Suprapubic skin (tissue), 4 donors: ENCODE measurements around the gene DPH5. TPM values are rescaled to one million over a fixed set of nuclear protein-coding genes. Genes with fewer than 3 reads are reported as not detected.

ENCODE experiments used
- DNase-seq, 2 donors: peaks; one replicate each; pipeline ENCODE4 v3.0.0-alpha.2; 2019; ENCODE audit warnings: low spot score in 2 of 2
- H3K27ac ChIP-seq: fragments of 200-600 bp; sonication (generic); one replicate; pipeline ENCODE4 v1.5.1; 2019
- H3K27me3 ChIP-seq: fragments of 200-600 bp; sonication (generic); one replicate; pipeline ENCODE4 v1.5.1; 2019
- H3K36me3 ChIP-seq: fragments of 200-600 bp; sonication (generic); one replicate; pipeline ENCODE4 v1.5.1; 2019
- H3K4me1 ChIP-seq: fragments of 200-600 bp; sonication (generic); one replicate; pipeline ENCODE4 v1.5.1; 2019
- H3K4me3 ChIP-seq: fragments of 200-600 bp; sonication (generic); one replicate; pipeline ENCODE4 v1.5.1; 2019; ENCODE audit warnings: mild to moderate bottlenecking
- H3K9me3 ChIP-seq: fragments of 200-600 bp; sonication (generic); one replicate; pipeline ENCODE4 v1.5.1; 2019
- CTCF ChIP-seq, 2 donors: fragments of 200-600 bp in 1 of 2; fragments of 450-650 bp in 1 of 2; sonication (generic) in 1 of 2; IDR thresholded peaks; one replicate each; pipeline ENCODE4 v1.5.1; 2016 to 2019; ENCODE audit warnings: antibody characterized with exemption in 2 of 2, mild to moderate bottlenecking in 1 of 2, moderate library complexity in 1 of 2
- EP300 ChIP-seq: sonication (generic); formaldehyde crosslinking; IDR thresholded peaks from one replicate; pipeline ENCODE4 v1.6.1; 2017; ENCODE audit warnings: antibody characterized with exemption
- POLR2A ChIP-seq, 2 donors: fragments of 450-650 bp; IDR thresholded peaks; one replicate each; pipeline ENCODE4 v1.6.1; 2017; ENCODE audit warnings: antibody characterized with exemption in 2 of 2, mild to moderate bottlenecking in 2 of 2, moderate library complexity in 2 of 2
- POLR2AphosphoS5 ChIP-seq, 3 donors: sonication (generic); formaldehyde crosslinking; IDR thresholded peaks; one replicate each; pipeline ENCODE4 v1.6.1; 2017; ENCODE audit warnings: antibody characterized with exemption in 3 of 3
- WGBS: methylation state at CpG from one replicate; pipeline ENCODE4 v1.1.5; 2018; 5-methylcytosine and 5-hydroxymethylcytosine counted together
- total RNA-seq, 4 donors: library from RNA; depleted of rRNA; stranded (reverse); fragments of >200 nt; gene quantifications; one replicate each; pipeline ENCODE4 v1.1.0, GENCODE V29; 2016

DPH5 gene
- total RNA-seq, 4 donors from 2014 or later, result 15.8 to 29.8 (median 24.3) TPM

GRCh38 chr1:101043776-101044175, 18.2 kb upstream of the DPH5 start:
- H3K36me3 ChIP-seq, result peaks cover 8% of the 10 kb centered on the region
- WGBS, result 74% methylated on average over 2 of the region's 2 CpGs
- no peaks in the 10 kb centered on the region for H3K27me3 ChIP-seq
- TF ChIP-seq EP300 (no peak), POLR2A (IDR thresholded peaks at IDR 0.05) (no peak), POLR2AphosphoS5 (IDR thresholded peaks at IDR 0.05) (no peak), CTCF (IDR thresholded peaks at IDR 0.05) (no peak)
- DNase-seq, result no peak
- H3K9me3 ChIP-seq, result no peaks in the 10 kb centered on the region
- no peak overlapping the region for H3K27ac ChIP-seq
- no peaks in the 10 kb centered on the region for H3K4me1 ChIP-seq
- H3K4me3 ChIP-seq, result no peak overlapping the region

GRCh38 chr1:101041300-101041699, 15.7 kb upstream of the DPH5 start:
- Histone ChIP-seq H3K4me1 (no peaks in the 10 kb centered on the region), H3K4me3 (no peak overlapping the region), H3K36me3 (peaks cover 8% of the 10 kb centered on the region), H3K27me3 (no peaks in the 10 kb centered on the region), H3K9me3 (no peaks in the 10 kb centered on the region), H3K27ac (no peak overlapping the region)
- TF ChIP-seq POLR2AphosphoS5 (IDR thresholded peaks at IDR 0.05) (no peak), EP300 (no peak), POLR2A (IDR thresholded peaks at IDR 0.05) (no peak), CTCF (IDR thresholded peaks at IDR 0.05) (no peak)
- 100% methylated on average over 1 of the region's 1 CpG for WGBS
- no peak for DNase-seq

GRCh38 chr1:101040666-101041065, 15.1 kb upstream of the DPH5 start:
- H3K4me3 ChIP-seq, result no peak overlapping the region
- no peaks in the 10 kb centered on the region for H3K27me3 ChIP-seq
- no peak for DNase-seq
- TF ChIP-seq EP300, result no peak
- TF ChIP-seq POLR2AphosphoS5 (IDR thresholded peaks at IDR 0.05), result no peak
- no peak for TF ChIP-seq POLR2A (IDR thresholded peaks at IDR 0.05)
- no peak for TF ChIP-seq CTCF (IDR thresholded peaks at IDR 0.05)
- H3K27ac ChIP-seq, result no peak overlapping the region
- H3K4me1 ChIP-seq, result no peaks in the 10 kb centered on the region
- H3K9me3 ChIP-seq, result no peaks in the 10 kb centered on the region
- H3K36me3 ChIP-seq, result peaks cover 8% of the 10 kb centered on the region
- 80% methylated on average over 2 of the region's 2 CpGs for WGBS

GRCh38 chr1:101039245-101039644, 13.7 kb upstream of the DPH5 start:
- TF ChIP-seq EP300, result no peak
- TF ChIP-seq POLR2A (IDR thresholded peaks at IDR 0.05), result no peak
- no peak for TF ChIP-seq POLR2AphosphoS5 (IDR thresholded peaks at IDR 0.05)
- no peak for TF ChIP-seq CTCF (IDR thresholded peaks at IDR 0.05)
- DNase-seq, result no peak
- no peaks in the 10 kb centered on the region for H3K4me1 ChIP-seq
- H3K4me3 ChIP-seq, result no peak overlapping the region
- H3K27me3 ChIP-seq, result no peaks in the 10 kb centered on the region
- no peak overlapping the region for H3K27ac ChIP-seq
- peaks cover 8% of the 10 kb centered on the region for H3K36me3 ChIP-seq
- no peaks in the 10 kb centered on the region for H3K9me3 ChIP-seq
- WGBS, result 83% methylated on average over 1 of the region's 1 CpG

- TF ChIP-seq POLR2AphosphoS5 (IDR thresholded peaks at IDR 0.05), result no peak
- TF ChIP-seq EP300, result no peak
- TF ChIP-seq POLR2A (IDR thresholded peaks at IDR 0.05), result no peak
- TF ChIP-seq CTCF (IDR thresholded peaks at IDR 0.05), result no peak
- WGBS, result 88% methylated on average over 3 of the region's 3 CpGs
- Histone ChIP-seq H3K27me3 (no peaks in the 10 kb centered on the region), H3K36me3 (peaks cover 8% of the 10 kb centered on the region), H3K9me3 (no peaks in the 10 kb centered on the region), H3K4me1 (no peaks in the 10 kb centered on the region), H3K27ac (no peak overlapping the region), H3K4me3 (no peak overlapping the region)
- no peak for DNase-seq
These were observed 11.7 kb upstream of the DPH5 start for GRCh38 chr1:101037316-101037715.
